ENCODE measurements around the gene HOXA2.

GRCh38 chr7:27111751-27112277 lies 9.3 kb upstream of the HOXA2 start:
- no peak for TF ChIP-seq POLR2A (IDR thresholded peaks at IDR 0.05)
- TF ChIP-seq CTCF (IDR thresholded peaks at IDR 0.05), result no peak
